Nephron (organoid): ENCODE data around the gene GPR142.

Source experiments
- H3K27ac Mint-ChIP-seq, 3 experiments: 2 replicates each; pipeline ENCODE4 v1.8.0; 2020; ENCODE audit warnings: mixed read lengths in 3 of 3, mild to moderate bottlenecking in 2 of 3, moderate library complexity in 1 of 3
- H3K27me3 Mint-ChIP-seq: 2 replicates; pipeline ENCODE4 v1.8.0; 2021; ENCODE audit warnings: low read depth, mild to moderate bottlenecking, moderate library complexity, mixed read lengths
- H3K36me3 Mint-ChIP-seq: 2 replicates; pipeline ENCODE4 v1.8.0; 2020; ENCODE audit warnings: low read depth, mixed read lengths
- H3K4me1 Mint-ChIP-seq: 2 replicates; pipeline ENCODE4 v1.8.0; 2020; ENCODE audit warnings: mixed read lengths
- H3K4me3 Mint-ChIP-seq, 3 experiments: 2 replicates each; pipeline ENCODE4 v1.8.0; 2020; ENCODE audit warnings: mild to moderate bottlenecking in 3 of 3, mixed read lengths in 3 of 3, moderate library complexity in 2 of 3
- H3K9me3 Mint-ChIP-seq: 2 replicates; pipeline ENCODE4 v1.8.0; 2020; ENCODE audit warnings: mixed read lengths
- TF ChIP-seq, protein P1 (sequence below), 3 experiments: fragments of 200-600 bp; sonication (generic); IDR thresholded peaks; one replicate each; pipeline ENCODE4 v1.5.0; 2021; ENCODE audit warnings: antibody characterized with exemption in 3 of 3; ENCODE audit not compliant: unreplicated experiment in 3 of 3

Gene GPR142

DNA sequence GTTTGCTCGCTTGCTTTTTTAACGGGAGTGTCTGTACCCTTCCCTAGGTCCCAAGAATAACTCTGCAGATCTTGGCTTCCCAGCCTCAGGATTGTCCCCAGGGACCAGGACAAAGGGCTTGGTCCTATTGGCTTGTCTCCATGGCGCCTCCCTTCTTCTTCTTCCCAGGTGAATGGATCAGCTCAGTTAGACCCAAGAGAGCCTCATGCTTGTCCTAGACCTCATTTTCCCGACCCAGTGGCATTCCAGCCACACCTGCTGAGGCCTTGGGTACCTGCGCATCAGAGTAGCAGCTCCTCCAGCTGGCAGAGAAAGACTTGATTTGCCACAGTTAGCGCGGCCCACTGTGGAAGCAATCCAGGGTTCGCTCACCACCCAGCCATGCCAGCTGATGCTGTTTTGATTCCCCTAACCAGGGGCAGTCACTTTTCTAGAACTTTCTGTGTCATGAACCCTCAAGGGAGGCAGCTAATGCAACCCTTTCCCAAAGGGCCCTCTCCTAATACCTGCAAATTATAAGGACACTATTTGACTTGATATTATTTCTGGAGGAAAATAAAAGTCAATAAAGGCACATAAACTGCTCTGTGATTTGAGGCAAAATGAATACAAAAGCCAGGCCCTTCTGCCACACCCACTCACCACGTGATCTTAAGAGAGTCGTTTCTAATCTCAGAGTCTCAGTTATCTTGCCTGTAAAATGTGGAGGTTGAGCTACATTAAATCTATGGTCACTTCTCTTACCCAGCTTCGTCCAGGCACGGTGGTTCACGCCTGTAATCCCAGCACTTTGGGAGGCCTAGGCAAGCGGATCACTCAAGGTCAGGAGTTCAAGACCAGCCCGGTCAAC is 13.9 kb downstream of the GPR142 start:
- Mint-ChIP-seq H3K9me3 (no peaks in the 10 kb centered on the region), H3K4me1 (peaks cover 12% of the 10 kb centered on the region), H3K36me3 (no peaks in the 10 kb centered on the region), H3K27me3 (peaks cover 16% of the 10 kb centered on the region), H3K4me3 (no peak overlapping the region), H3K27ac (peak overlapping the region in 1 of 3 experiments; percentile 56)
- TF ChIP-seq, protein P1, sequence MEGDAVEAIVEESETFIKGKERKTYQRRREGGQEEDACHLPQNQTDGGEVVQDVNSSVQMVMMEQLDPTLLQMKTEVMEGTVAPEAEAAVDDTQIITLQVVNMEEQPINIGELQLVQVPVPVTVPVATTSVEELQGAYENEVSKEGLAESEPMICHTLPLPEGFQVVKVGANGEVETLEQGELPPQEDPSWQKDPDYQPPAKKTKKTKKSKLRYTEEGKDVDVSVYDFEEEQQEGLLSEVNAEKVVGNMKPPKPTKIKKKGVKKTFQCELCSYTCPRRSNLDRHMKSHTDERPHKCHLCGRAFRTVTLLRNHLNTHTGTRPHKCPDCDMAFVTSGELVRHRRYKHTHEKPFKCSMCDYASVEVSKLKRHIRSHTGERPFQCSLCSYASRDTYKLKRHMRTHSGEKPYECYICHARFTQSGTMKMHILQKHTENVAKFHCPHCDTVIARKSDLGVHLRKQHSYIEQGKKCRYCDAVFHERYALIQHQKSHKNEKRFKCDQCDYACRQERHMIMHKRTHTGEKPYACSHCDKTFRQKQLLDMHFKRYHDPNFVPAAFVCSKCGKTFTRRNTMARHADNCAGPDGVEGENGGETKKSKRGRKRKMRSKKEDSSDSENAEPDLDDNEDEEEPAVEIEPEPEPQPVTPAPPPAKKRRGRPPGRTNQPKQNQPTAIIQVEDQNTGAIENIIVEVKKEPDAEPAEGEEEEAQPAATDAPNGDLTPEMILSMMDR (IDR thresholded peaks at IDR 0.05; ENCODE audit: unreplicated experiment in 3 of 3): no peak

DNA sequence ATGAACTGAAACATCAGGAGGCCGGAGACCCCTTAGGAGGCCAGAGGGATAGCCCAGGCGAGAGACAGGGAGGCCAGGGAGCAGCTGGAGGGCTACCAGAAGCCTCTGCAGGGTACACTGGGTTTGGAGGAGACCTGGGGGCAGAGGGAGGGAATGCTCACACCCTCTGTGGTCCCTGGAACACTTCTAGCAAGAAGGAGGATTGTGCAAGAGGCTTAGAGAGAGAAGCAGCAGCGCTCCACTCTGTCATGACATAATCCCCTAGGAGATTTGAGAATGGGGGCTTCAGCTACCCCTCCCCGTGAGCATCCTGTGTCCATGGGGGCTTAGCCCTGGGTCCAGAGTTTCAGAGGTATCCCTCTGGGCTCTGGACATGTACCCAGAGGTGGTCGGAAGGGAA is 15.8 kb downstream of the GPR142 start:
- H3K27ac Mint-ChIP-seq: no peak overlapping the region
- peaks cover 19% of the 10 kb centered on the region for H3K4me1 Mint-ChIP-seq
- H3K4me3 Mint-ChIP-seq: no peak overlapping the region
- TF ChIP-seq, protein P1 (IDR thresholded peaks at IDR 0.05; ENCODE audit: unreplicated experiment in 3 of 3): no peak
- no peaks in the 10 kb centered on the region for H3K36me3 Mint-ChIP-seq
- peaks cover 11% of the 10 kb centered on the region for H3K27me3 Mint-ChIP-seq
- H3K9me3 Mint-ChIP-seq: no peaks in the 10 kb centered on the region

DNA sequence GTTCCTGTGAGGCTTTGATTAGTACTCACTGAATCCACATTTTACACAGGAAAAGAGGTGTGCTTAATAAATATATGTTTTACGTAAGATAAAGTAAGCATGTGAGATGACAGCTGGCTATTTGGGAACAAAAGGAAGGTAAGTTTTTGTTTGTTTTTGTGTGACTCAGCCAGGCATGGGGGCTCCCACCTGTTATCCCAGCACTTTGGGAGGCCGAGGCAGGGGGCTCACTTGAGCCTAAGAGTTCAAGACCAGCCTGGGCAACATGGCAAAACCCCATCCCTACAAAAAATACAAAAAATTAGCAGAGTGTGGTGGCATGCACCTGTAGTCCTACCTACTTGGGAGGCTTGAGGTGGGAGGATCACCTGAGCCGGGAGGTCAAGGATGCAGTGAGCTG is 17.9 kb downstream of the GPR142 start:
- TF ChIP-seq, protein P1 (IDR thresholded peaks at IDR 0.05; ENCODE audit: unreplicated experiment in 3 of 3): no peak
- Mint-ChIP-seq H3K36me3 (no peaks in the 10 kb centered on the region), H3K27me3 (peaks cover 5% of the 10 kb centered on the region), H3K27ac (no peak overlapping the region), H3K4me1 (peaks cover 18% of the 10 kb centered on the region), H3K4me3 (no peak overlapping the region), H3K9me3 (no peaks in the 10 kb centered on the region)

GRCh38 chr17:74386386-74386785 is 19.1 kb downstream of the GPR142 start:
- TF ChIP-seq, protein P1 (IDR thresholded peaks at IDR 0.05; ENCODE audit: unreplicated experiment in 3 of 3): no peak
- H3K36me3 Mint-ChIP-seq: no peaks in the 10 kb centered on the region
- H3K9me3 Mint-ChIP-seq: no peaks in the 10 kb centered on the region

DNA sequence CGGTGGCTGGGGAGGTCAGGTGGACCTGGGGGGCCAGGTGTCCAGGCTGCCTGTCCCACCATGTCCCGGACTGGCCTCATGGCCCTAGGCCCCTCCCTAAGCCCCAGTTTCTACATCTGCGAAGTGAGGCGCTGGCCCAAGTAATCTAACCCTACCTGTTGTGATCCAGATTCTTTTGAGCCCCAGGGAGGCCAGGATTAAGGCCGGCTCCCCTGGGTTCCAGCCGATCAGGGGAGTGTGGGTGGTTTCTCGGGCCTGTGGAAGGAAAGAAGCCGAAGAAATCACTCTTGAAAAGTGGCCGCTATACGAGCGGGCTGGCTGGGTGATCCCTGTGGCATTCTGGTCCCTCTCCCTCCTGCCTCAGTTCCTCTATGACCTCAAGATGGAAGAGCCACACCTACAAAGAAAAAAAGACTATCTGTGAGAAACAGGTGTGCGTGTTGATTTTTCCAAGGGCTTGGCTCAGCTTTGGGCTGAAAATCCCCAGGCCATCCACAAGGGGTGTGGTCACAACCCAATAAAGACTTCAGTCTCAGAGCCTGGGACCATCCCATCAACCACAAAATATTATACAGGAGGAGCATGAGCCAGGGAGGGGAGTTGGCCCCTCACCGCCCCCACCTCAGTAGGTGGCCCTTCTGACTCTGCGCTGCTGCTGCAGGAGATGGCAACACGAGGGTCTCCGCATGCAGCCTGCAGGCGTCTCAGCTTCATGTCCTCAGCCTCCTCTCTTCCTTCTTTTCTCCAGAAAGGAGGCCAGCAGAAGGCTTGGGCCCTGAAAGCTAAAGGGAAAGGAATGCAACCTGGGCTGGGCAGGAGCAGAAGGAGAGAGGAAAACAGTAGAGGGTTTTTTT is 20.3 kb downstream of the GPR142 start:
- Mint-ChIP-seq H3K27me3 (peaks cover 5% of the 10 kb centered on the region), H3K9me3 (no peaks in the 10 kb centered on the region), H3K4me3 (no peak overlapping the region), H3K4me1 (peaks cover 17% of the 10 kb centered on the region), H3K36me3 (no peaks in the 10 kb centered on the region), H3K27ac (no peak overlapping the region)
- TF ChIP-seq, protein P1 (IDR thresholded peaks at IDR 0.05; ENCODE audit: unreplicated experiment in 3 of 3): peak in 1 of 3 experiments; percentile 17

More at GRCh38 chr17:74386386-74386785, 19.1 kb downstream of the GPR142 start:
- Mint-ChIP-seq H3K4me3 (no peak overlapping the region), H3K4me1 (peaks cover 14% of the 10 kb centered on the region), H3K27me3 (peaks cover 5% of the 10 kb centered on the region), H3K27ac (peak overlapping the region in 1 of 3 experiments; percentile 24)
